Amniotic epithelial cell (primary cell): ENCODE data around the gene APOF.
"Not testable (repeated sequence)": the region's sequence is repeated elsewhere in the genome, so short reads cannot be mapped to it uniquely, and the experiment has no call there.

ENCODE experiments used
- DNase-seq: peaks from one replicate; pipeline ENCODE4 v3.0.0-alpha.2; 2010; ENCODE audit warnings: low read depth

Gene APOF

DNA sequence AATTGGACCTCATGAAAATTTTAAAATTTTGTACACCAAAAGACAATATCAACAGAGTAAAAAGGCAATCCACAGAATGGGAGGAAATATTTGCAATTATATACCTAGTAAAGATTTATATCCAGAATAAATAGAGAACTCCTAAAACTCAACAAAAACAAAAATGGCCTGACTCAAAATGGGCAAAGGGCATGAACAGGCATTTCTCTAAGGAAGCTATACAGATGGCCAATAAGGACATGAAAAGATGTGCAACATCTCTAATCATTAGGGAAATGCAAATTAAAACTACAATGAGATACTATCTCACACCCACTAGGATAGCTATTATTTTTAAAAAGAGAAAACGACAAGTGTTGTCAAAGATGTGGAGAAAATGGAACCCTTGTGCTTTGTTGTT is 10.9 kb upstream of the APOF start:
- DNase-seq, result no peak

DNA sequence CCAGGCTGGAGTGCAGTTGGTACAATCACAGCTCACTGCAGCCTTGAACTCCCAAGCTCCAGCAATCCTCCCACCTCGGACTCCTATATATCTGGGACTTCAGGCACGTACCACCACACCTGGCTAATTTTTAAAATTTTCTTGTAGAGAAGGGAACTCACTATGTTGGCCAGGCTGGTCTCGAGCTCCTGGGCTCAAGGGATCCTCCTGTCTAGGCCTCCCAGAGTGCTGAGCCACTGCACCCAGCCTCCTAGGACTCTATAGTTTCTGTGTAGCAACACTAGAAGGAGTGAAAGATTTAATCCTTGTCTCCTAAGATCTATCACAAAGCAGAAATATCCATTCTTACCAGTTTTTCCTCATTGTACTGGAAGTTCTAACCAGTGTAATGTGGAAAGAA is 4.3 kb upstream of the APOF start:
- no peak for DNase-seq

DNA sequence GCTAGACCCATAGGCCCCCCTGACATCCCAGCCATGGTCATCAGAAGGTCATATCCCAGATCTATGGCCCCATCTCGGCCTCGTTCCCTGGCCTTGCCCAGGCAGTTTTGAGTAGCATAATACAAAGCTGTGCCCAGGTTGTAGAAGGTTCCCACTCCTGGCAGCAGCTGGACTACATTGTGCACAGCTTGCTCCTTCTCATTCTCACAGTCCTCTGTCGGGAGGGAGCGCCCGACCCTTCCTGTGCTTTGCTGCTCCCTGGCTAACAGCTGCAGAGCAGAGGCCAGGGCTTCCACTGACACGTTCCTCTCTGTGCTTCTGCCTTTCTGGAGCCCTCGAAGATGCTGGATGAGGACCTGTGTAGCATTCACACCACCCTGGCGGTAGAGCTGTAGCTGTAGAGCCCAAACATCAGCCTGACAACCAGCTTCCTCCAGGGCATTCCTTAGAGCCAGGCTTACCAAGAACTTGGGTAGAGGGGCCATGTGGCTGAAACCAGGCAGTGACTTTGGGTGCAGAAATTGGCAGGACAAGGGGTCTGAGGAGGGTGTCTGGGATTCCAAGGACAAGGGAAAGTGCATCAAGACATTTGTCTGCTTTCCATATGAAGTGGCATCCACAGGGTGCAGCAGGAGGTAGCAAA is 1.0 kb downstream of the APOF start:
- no peak for DNase-seq

DNA sequence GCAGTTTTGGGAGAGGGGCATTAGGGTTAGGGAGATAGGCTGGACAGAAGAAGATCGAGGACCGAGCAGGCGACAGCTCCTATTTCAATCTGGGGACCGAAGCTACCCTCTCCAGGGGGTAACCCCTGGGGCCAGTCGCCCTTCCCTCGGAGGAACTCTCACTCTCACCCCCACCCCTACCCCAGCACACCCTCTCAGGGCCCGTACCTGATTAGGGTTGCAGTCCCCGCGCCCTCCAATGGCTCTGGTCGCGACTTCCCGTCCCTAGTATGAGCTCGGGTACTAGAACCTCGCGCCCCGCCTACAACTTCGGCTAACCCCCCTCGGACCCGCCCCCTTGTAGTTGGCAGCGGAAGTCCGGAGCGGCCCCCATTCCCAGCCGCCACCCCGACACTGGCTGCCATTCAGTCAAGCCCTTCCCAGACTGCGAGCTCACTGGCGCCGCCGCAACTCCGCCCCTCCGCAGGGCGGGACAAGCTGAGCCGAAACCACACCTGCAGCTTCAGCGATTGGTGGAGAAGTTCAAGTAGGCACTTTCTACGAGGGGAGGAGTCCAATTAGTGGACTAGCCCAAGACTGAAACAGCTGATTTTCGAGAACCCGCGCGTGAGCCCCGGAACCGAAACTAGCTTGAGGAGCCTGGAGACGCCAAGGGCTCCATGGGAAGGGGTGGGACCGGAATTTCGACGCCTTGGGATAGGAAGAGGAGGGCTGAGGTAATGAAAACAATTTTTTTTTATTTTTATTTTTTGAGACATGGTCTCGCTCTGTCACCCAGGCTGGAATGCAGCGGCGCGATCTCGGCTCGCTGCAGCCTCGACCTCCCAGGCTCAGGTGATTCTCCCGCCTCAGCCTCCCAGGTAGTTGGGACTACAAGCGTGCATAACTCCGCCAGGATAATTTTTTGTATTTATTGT is 2.5 kb downstream of the APOF start, which contains the start of gene STAT2:
STAT2 (minus strand) TSS at position 257 of the 917 bp plus-strand sequence. CDS start 3,536 bp downstream, outside the sequence.
- peak; percentile 100 for DNase-seq

DNA sequence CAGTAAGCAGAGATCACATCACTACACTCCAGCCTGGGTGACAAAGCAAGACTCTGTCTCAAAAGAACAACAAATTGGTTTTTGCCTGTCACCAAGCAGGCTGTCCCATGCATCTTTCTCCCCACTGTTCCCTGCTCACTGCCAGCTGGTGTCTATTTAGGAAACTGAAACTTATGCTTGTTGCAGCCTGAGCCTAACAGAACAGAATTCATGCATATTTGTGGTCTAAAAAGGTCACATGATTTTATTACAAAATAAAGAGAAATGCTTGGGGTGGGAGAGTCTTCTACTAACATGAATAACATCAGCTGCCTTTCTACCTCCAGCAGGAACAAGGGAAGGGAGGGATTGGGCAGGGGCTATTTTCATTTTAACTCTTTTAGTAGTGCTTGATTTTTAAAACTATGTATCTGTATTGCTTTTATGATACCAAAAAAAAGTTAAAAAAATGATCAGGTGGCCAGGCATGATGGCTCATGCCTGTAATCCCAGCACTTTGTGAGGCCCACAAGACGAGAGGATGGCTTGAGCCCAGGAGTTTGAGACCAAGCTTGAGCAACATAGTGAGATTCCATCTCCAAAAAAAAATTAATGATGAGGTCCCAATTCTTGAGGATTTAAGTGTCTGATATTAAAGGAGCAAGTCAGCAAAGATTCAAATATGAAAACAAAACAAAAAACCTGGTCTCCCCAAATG is 3.7 kb downstream of the APOF start:
- DNase-seq, result peak; percentile 88

DNA sequence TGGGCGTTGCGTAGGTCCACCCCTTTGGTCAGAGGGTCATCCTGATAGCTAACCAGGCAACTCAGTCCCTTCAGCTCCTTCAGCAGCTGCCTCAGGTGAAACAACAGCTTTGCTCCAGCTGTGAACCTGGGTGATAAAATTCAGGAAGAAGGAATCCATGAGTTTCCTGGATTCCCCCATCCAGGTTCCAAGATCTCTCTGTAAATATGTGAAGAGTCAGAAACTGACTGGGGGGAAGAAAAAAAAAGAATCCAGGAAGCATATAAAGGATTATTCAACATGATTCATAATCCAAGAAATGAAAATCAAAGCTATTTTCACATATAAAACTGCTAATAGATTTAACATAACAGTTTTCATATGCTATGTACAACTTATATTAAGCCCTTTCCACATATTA is 11.3 kb downstream of the APOF start:
- no peak for DNase-seq

DNA sequence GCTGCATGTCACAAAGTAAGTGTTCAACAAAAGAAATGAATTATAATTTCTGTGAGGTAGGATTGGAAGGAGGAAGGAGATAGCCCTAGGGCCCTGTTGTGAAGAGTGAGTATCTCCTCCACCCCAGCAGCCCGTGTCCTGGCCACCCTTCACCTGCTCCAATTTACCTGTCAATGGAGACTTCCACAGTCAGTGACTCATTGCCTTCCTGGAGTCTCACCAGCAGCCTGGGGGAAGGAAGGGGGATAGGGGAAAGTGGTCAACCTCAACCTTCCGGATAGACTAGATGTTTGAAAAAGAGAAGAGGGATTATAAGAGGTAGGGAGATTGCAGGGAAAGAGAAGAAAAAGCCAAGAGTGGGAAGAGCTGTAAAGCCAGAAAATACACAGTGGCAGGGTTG is 12.0 kb downstream of the APOF start:
- no peak for DNase-seq

DNA sequence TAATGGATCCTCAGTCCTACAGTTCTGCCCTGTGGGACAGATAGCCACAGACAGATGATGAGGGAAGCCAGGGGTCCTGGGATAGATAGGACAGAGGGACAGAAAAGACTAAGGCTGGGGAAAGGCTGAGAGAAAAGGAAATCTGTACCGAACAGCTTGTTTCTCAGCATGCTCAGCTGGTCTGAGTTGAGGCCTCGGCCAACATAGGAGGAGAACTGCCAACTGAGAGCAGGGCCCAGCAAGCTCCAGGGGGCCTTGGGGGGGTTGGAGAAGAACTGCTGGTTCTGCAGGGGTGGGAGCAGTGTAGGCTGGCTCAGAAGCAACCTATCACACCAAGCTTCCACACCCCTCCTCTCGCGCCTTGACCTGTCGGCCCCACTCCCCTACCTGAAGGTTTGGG is 13.9 kb downstream of the APOF start:
- DNase-seq, result no peak

DNA sequence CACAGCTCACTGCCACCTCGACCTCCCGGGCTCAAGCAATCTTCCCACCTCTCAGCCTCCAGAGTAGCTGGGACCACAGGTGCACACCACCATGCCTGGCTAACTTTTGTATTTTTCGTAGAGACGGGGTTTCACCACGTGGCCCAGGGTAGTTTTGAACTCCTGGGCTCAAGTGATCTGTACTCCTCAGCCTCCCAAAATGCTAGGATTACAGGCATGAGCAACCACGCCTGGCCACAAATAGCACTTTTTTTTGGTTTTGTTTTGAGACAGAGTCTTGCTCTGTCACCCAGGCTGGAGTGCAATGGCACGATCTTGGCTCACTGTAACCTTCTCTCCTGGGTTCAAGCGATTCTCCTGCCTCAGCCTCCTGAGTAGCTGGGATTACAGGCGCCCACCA is 15.4 kb downstream of the APOF start:
- not testable (repeated sequence) for DNase-seq

DNA sequence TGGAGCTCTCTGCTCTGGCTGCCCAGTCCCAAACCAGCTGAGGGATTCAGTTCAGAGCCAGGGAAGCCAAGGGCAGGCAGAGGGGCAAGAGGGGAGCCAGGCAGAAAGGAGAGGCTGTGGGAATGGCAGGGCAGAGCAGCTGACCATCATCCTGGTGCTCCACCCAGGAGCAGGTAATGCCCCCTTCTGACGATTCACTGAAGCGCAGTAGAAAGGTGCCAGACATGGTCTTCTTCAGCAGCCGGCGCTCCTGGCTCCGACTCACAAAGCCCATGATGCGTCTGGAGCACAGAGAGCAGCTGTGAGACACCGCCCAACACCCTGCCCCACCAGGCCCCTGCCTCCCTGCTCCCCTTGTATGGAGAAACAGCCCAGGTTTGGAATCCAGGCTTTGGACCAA is 16.0 kb downstream of the APOF start:
- peak; percentile 26 for DNase-seq

DNA sequence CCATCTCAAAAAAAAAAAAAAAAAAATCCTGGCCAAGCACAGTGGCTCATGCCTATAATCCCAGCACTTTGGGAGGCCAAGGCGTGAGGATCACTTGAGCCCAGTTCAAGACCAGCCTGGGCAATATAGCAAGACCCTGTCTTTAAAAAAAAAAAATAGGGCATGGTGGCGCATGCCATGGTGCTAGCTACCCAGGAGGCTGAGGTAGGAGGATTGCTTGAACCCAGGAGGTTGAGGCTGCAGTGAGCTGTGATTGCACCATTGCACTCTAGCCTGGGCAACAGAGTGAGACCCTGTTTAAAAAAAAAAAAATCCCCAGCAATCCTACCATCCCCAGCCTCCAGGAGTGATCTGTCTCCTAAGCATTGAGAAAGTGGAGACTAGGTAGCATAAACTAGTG is 20.4 kb downstream of the APOF start:
- not testable (repeated sequence) for DNase-seq

DNA sequence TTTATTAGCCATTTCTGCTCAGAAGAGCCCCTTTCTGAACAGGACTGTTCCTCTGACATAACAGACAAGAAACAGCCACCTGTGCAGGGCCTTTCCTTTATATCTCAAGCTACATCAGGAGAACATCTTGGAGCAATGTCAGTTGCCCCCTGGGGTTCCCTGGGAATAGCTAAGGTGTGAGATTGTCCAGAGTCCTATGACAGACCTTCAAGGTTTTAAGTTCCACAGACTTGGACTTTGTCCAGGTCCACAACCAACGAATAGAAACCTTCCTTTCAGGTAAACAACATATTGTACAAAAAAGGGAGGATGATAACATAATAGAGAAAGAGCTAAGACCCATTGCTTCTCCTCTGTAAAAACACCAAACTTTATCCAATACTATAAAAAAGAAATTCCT is 21.0 kb downstream of the APOF start:
- no peak for DNase-seq

DNA sequence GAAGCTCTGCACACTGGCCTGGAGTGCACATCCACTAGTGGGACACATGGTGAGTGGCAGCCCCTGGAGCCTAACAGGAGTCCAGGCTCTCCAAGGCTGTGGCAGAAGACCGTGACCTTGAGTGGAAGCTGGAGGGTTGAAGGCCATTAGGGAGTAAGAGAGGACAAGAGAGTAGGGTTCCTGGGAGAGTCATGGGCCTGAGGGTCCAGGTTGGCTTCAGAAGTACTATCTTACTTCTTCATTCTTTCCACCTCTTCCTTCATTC is 23.6 kb downstream of the APOF start:
- no peak for DNase-seq

DNA sequence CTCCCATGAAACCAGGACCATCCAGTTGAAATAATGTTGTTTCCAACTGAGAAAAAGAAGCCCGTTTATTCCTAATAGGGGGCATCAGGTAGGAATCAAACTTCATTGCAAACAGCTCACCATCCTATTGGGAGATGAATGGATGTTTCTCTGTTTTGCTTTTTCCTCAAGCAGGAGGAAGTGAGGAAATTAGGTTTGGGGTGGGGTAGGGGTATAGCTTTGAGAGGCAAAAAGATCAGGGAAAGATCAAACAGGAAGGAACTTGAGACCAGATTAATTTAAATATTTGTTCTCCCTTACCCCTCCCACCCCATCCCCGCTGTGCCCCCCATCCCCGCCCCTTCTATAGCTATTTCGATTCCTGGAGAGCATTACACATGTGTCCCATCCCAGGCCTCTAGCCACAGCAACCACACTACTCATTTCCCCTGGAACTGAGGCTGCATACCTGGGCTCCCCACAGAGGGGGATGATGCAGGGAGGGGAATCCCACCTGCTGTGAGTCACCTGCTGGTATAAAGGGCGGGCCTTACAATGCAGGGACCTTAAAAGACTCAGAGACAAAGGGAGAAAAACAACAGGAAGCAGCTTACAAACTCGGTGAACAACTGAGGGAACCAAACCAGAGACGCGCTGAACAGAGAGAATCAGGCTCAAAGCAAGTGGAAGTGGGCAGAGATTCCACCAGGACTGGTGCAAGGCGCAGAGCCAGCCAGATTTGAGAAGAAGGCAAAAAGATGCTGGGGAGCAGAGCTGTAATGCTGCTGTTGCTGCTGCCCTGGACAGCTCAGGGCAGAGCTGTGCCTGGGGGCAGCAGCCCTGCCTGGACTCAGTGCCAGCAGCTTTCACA is 24.1 kb downstream of the APOF start, which contains the start of gene IL23A:
IL23A (plus strand) TSS at position 577 of the 850 bp plus-strand sequence; CDS start at position 738, 161 bp downstream.
- DNase-seq, result peak; percentile 31

DNA sequence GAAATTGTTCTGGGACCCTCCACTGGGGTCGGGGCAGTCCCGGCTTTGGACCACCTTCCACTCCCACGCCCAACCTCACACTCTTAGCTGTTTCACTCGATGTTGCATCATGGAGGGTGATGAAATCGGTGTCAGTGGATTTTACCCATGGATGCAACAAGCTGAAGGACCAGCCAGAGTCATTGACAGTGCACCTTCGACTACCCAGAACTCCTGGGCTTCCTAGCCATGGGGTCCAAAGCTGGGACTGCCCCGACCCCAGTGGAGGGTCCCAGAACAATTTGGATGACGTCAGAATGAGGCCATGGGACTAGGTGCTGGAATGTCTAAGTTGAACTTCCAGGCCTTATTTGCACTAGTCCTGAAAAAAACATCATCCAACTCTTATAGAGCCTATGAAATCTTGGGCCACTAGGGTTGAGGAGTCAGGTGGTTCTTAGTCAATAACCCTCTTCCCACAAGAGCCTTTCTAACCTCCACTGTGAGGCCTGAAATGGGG is 24.9 kb downstream of the APOF start:
- peak; percentile 51 for DNase-seq

DNA sequence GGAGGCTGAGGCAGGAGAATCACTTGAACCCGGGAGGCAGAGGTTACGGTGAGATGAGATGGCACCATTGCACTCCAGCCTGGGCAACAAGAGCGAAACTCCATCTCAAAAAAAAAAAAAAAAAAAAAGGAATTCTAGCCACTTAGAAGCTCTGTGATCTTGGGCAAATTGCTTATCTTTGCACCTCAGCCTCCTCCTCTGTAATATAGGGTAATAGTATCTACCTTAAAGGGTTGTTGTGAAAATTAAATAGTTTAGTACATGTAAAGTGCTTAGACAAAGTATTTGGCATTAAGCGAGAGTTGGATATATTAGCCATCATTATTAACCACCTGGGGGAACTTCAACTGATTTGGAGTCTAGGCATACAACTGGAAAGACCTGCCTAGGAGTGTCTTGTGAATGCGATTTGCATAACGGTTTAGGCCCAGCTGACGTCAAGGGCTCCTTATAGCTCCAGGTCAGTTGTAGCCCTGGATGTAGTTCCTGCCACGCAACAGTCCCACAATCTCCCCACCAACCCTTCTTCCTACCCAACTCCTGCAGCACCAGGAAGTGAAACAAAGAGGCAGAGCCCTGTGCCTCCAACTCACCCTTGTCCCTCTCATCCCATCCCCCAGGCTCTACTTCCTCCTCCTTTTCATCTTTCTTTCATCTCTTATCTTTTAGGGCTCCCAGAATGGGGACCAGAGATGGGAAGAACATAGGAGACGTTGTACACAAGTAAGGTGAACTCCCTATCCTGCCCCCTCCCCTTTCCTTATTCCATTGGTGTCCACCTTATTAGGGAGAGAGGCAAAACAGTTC is 26.1 kb downstream of the APOF start:
- no peak for DNase-seq

DNA sequence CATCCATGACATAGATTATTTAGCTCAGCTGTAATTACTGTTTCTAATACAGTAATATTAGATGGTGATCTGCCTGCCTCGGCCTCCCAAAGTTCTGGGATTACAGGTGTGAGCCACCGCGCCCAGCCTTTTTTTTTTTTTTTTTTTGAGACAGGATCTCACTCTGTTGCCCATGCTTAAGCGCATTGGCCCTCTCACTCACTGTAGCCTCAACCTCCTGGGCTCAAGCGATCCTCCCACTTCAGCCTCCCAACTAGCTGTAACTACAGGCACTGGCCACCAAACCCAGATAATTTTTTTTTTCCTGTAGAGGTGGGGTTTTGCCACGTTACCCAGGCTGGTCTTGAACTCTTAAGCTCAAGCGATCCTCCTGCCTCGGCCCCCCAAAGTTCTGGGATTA is 27.1 kb downstream of the APOF start:
- DNase-seq, result not testable (repeated sequence)

DNA sequence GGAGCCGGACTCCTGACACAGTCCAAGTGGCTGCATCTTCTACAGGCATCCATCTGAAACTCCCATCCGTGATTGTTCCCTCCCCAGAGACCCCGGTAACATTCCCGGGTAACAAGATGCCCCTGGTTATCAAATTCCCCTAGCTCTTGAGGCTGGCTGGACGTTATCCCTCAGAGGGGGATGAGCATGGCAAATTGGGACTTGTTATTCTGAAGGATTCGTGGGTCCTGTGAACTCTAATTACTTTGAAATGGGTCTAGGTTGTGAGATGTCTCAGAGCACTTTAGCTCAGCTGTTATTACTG is 28.2 kb downstream of the APOF start:
- DNase-seq, result no peak

DNA sequence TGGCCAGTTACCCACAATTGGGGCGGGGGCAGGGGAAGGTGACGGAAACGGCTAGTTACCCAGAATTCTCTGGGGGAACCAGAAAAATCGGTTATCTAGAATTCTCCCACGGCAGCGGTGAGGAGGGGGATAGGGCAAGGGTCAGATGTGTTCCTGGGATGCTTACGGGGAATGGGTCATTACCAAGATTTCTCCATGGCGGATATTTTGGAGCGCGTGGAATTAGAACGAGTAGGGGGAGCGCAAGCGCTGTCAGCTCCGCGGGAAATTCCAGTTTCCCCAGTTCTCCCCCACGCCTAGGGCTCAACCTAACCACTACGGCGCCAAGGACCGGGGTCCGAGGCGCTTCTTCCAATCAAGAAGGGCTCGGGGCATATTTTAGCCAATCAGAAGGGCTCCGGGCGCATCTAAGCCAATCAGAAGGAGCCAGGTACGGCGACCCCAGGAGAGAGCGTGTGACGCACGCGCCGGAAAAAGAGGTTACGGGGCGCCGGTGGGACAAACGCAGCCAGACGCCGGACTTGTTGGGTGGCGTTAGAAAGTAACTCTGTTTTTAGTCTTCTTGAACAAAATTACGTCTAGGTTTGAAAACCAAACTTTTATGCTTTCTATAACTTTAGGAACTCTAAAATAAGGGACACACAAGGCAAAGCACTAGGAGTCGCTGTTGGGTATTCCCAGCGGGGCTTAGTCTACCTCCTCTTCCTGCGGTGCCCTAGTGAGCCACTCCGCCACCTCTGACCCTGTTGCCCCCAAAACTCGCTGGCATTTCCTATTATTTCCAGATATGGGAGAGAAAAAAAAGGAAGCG is 28.8 kb downstream of the APOF start, which contains the start of gene PAN2:
PAN2 (minus strand) TSS at position 322 of the 811 bp plus-strand sequence. CDS start 906 bp downstream, outside the sequence.
- peak; percentile 98 for DNase-seq

DNA sequence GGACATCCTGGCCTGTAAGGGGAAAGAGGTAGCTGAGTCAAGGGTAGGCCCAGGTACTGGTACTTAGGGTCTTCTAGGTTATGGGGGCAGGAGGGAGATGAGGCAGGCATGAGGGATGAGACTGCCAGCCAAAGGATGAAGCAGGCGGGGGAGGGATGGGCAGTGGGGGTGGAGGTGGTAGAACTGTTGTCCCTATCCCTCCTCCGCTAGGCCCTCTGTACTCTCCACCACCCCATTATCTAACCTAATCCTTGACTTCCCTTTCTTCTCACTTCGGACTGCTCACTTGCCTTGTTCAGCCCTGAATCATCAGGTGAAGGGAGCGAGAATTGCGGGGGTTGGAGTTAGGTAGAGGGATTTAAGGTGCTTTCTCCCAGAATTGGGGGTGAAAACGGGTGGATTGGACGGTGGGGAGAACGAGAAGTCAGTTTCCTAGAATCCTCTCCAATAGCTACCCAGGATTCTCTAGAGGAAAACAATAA is 29.4 kb downstream of the APOF start:
- DNase-seq, result no peak
